ENCODE data around the gene STRIP1. TPM values are rescaled to one million over a fixed set of nuclear protein-coding genes. Genes with fewer than 3 reads are reported as not detected.

The STRIP1 gene, protein sequence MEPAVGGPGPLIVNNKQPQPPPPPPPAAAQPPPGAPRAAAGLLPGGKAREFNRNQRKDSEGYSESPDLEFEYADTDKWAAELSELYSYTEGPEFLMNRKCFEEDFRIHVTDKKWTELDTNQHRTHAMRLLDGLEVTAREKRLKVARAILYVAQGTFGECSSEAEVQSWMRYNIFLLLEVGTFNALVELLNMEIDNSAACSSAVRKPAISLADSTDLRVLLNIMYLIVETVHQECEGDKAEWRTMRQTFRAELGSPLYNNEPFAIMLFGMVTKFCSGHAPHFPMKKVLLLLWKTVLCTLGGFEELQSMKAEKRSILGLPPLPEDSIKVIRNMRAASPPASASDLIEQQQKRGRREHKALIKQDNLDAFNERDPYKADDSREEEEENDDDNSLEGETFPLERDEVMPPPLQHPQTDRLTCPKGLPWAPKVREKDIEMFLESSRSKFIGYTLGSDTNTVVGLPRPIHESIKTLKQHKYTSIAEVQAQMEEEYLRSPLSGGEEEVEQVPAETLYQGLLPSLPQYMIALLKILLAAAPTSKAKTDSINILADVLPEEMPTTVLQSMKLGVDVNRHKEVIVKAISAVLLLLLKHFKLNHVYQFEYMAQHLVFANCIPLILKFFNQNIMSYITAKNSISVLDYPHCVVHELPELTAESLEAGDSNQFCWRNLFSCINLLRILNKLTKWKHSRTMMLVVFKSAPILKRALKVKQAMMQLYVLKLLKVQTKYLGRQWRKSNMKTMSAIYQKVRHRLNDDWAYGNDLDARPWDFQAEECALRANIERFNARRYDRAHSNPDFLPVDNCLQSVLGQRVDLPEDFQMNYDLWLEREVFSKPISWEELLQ
- total RNA-seq (10 to 100 TPM; 25.0 to 47.9 (median 37.0) TPM), polyA plus RNA-seq (10 to 100 TPM; 22.3 to 22.5 (median 22.3) TPM)
- long read RNA-seq, donor 1, partial matches to known transcripts: 0 of 3 reads
- long read RNA-seq, donor 1, other reads (novel, unspliced or antisense): 0 of 3 reads
- long read RNA-seq, donor 2, partial matches to known transcripts: 10 of 12 reads
- long read RNA-seq, donor 2, other reads (novel, unspliced or antisense): 0 of 12 reads
- long read RNA-seq, donor 3, partial matches to known transcripts: 0 of 1 reads
- long read RNA-seq, donor 3, other reads (novel, unspliced or antisense): 0 of 1 reads
- long read RNA-seq, donor 4, partial matches to known transcripts: 3 of 7 reads
- long read RNA-seq, donor 4, other reads (novel, unspliced or antisense): 0 of 7 reads
- long read RNA-seq, donor 5, transcript STRIP1-201 (21 exons, 3,265 nt): major isoform, 56 of 70 reads
- long read RNA-seq, donor 5, partial matches to known transcripts: 7 of 70 reads
- long read RNA-seq, donor 5, other reads (novel, unspliced or antisense): 7 of 70 reads
- long read RNA-seq, donor 6, partial matches to known transcripts: 3 of 5 reads
- long read RNA-seq, donor 6, other reads (novel, unspliced or antisense): 2 of 5 reads
- long read RNA-seq, donor 7: 0 reads
- long read RNA-seq, donor 8, partial matches to known transcripts: 0 of 6 reads
- long read RNA-seq, donor 8, other reads (novel, unspliced or antisense): 0 of 6 reads
- long read RNA-seq, donor 9, partial matches to known transcripts: 7 of 10 reads
- long read RNA-seq, donor 9, other reads (novel, unspliced or antisense): 0 of 10 reads
- long read RNA-seq, donor 10, partial matches to known transcripts: 0 of 2 reads
- long read RNA-seq, donor 10, other reads (novel, unspliced or antisense): 0 of 2 reads

DNA sequence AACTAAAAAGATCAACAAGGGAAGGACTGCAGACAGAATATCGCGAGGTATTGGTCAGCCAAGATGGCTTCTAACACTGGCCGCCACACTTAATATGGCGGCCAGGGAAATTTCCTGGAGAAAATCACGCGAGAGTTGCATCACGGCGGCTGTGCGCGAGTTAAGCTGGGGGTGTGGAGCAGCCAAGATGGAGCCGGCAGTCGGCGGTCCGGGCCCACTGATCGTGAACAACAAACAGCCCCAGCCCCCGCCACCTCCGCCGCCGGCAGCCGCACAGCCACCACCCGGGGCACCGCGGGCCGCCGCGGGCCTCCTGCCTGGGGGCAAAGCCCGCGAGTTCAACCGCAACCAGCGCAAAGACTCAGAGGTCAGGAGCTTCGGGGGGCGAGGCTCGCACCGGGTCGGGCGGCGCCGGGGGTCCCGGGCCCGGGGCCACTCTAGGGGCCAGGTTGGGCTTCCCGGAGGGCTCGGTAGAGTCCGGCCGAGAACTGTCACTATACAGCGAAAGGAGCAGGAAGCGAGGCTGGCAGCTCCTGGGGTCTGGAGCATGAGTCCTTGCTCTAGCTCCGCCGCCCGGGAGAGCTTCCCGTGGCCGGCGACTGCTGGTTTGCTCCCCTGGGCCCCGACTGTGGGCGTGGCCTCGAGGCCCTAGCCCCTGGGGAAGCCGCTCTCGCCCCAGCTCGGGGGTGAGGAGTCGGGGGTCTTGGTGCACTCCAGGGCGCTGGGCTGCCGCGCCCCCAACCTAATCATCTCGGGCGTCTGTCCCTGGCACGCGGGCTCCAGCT is at the start of gene STRIP1:
TSS of gene STRIP1 (plus strand) at position 174 of the 785 bp plus-strand sequence. CDS start at position 188, 14 bp downstream.
- TF ChIP-seq, protein P1, sequence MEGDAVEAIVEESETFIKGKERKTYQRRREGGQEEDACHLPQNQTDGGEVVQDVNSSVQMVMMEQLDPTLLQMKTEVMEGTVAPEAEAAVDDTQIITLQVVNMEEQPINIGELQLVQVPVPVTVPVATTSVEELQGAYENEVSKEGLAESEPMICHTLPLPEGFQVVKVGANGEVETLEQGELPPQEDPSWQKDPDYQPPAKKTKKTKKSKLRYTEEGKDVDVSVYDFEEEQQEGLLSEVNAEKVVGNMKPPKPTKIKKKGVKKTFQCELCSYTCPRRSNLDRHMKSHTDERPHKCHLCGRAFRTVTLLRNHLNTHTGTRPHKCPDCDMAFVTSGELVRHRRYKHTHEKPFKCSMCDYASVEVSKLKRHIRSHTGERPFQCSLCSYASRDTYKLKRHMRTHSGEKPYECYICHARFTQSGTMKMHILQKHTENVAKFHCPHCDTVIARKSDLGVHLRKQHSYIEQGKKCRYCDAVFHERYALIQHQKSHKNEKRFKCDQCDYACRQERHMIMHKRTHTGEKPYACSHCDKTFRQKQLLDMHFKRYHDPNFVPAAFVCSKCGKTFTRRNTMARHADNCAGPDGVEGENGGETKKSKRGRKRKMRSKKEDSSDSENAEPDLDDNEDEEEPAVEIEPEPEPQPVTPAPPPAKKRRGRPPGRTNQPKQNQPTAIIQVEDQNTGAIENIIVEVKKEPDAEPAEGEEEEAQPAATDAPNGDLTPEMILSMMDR (IDR thresholded peaks at IDR 0.05): no peak
- peak in 1 of 2 donors; percentile 48 for TF ChIP-seq POLR2A (IDR thresholded peaks at IDR 0.05)
- H3K27ac ChIP-seq: peak within 1 kb of the TSS; percentile 63 to 88 (median 81)
- H3K4me3 ChIP-seq: peak within 1 kb of the TSS; percentile 50 to 98 (median 74)
- peak; percentile 94 to 98 (median 94) for DNase-seq
- H3K9me3 ChIP-seq (replicated peaks in 1 of 3): no peaks in the 10 kb centered on the region
- H3K4me1 ChIP-seq (replicated peaks in 1 of 2): peaks cover 3 to 25% of the 10 kb centered on the region in 2 donors
- WGBS, 4 donors: 0 to 2% (median 0%) methylated on average over 16 to 66 of the region's 66 CpGs
- peaks cover 0 to 21% of the 10 kb centered on the region in 2 donors for H3K36me3 ChIP-seq (replicated peaks in 1 of 2)
- intact Hi-C loops (cut with DNase I): no loop called here
- H3K27me3 ChIP-seq: no peaks in the 10 kb centered on the region

DNA sequence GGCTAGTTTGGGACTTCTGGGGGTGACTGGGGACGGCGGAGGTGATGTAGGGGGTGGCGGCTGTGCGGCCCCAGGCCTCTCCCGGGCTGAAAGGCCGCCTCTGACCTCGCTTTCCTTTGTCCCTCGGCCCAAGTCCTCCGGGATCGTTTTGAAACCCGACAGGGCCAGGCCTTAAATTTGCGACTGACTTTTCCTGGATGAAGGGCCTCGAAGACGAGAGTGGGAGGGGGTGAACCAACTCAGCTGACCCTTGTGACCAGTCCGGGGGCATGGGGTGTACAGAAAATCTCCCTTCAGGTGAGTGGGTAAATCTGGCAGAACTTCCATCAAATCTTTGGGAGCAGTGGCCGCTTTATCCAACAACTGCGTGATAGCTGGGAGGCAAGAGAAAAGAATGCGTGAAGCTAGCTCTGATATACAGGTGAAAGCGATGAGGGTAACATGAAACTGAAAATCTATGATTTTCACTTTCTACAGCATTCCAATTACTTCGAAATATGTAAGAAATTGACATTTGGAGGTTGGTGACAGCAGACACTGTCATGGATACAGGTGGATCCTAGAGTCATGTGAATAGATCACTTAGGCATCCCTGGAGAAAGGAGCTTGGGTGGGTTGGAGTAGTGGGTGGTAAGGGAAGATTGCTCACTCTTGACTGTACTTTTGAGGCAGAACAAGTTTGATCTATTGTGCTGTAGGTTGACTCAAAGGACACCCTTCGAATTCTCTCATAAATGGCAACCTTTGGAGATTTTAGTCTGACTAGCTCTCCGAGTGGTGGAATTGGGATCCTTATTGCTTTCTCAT is 49.0 kb upstream of the STRIP1 start:
- peak in 1 of 7 donors; percentile 49 for DNase-seq
- WGBS, 4 donors: 9 to 14% (median 10%) methylated on average over 19 to 22 of the region's 22 CpGs
- no peak for TF ChIP-seq POLR2A (IDR thresholded peaks at IDR 0.05)
- TF ChIP-seq, protein P1 (IDR thresholded peaks at IDR 0.05): no peak
- Histone ChIP-seq H3K36me3 (replicated peaks in 1 of 2) (no peaks in the 10 kb centered on the region), H3K27me3 (no peaks in the 10 kb centered on the region), H3K4me1 (replicated peaks in 1 of 2) (peaks cover 32 to 42% of the 10 kb centered on the region in 2 donors), H3K9me3 (replicated peaks in 1 of 3) (no peaks in the 10 kb centered on the region), H3K4me3 (peak overlapping the region; percentile 7 to 96 (median 70)), H3K27ac (peak overlapping the region; percentile 92 to 98 (median 96))
- intact Hi-C loops (cut with DNase I): loop anchor here (10.0 kb wide), 2 partner anchors 331 to 441 kb away; partner anchors contain the start of genes GNAI3 (in 1 of the 2) and GSTM4 (in 1 of the 2)
